HepG2 (cell line): ENCODE measurements around the gene ZSCAN2. TPM values are rescaled to one million over a fixed set of nuclear protein-coding genes. Genes with fewer than 3 reads are reported as not detected.

ENCODE experiments used
- CENPX ChIP-seq: sonication (generic); formaldehyde crosslinking; IDR thresholded peaks from 2 replicates; pipeline ENCODE4 v1.9.0; 2021; ENCODE audit warnings: mild to moderate bottlenecking, missing genetic modification reagents, moderate library complexity
- ELF4 ChIP-seq: sonication (generic); formaldehyde crosslinking; IDR thresholded peaks from 2 replicates; pipeline ENCODE4 v1.5.0; 2020; ENCODE audit warnings: missing genetic modification reagents, mild to moderate bottlenecking, moderate library complexity, borderline replicate concordance
- ISL2 ChIP-seq: sonication (generic); formaldehyde crosslinking; IDR thresholded peaks from 2 replicates; pipeline ENCODE4 v1.5.0; 2020; ENCODE audit warnings: missing genetic modification reagents
- STAG1 ChIP-seq: sonication (generic); formaldehyde crosslinking; IDR thresholded peaks from 2 replicates; pipeline ENCODE4 v1.4.0; 2020; ENCODE audit warnings: missing genetic modification reagents
- ZFP41 ChIP-seq: sonication (generic); formaldehyde crosslinking; IDR thresholded peaks from 2 replicates; pipeline ENCODE4 v1.4.0; 2020; ENCODE audit warnings: mild to moderate bottlenecking, missing genetic modification reagents, borderline replicate concordance
- ZHX2 ChIP-seq, 2 experiments: sonication (generic) in 1 of 2; formaldehyde crosslinking in 1 of 2; IDR thresholded peaks; 2 replicates each; pipeline versions ENCODE4 v1.6.1 to v1.9.0; 2014 to 2022; ENCODE audit warnings: antibody characterized with exemption in 1 of 2, borderline replicate concordance in 1 of 2, inconsistent platforms in 1 of 2, low read depth in 1 of 2, missing genetic modification reagents in 1 of 2
- ZNF274 ChIP-seq: sonication (generic); formaldehyde crosslinking; IDR thresholded peaks from 2 replicates; pipeline ENCODE4 v1.5.1; 2020; ENCODE audit warnings: mild to moderate bottlenecking, missing genetic modification reagents
- ZNF382 ChIP-seq: sonication (generic); formaldehyde crosslinking; IDR thresholded peaks from 2 replicates; pipeline ENCODE4 v1.5.0; 2020; ENCODE audit warnings: missing genetic modification reagents, mild to moderate bottlenecking, borderline replicate concordance
- ZNF816 ChIP-seq: sonication (generic); formaldehyde crosslinking; IDR thresholded peaks from 2 replicates; pipeline ENCODE4 v1.8.0; 2022; ENCODE audit warnings: missing genetic modification reagents, mild to moderate bottlenecking, borderline replicate concordance
- polyA plus RNA-seq, 8 experiments: library from polyadenylated mRNA; depleted of rRNA in 3 of 8; stranded (reverse) in 7 of 8; unstranded in 1 of 8; fragments of >200 nt; fragmentation: Illumina TruSeq in 4 of 8; extraction: Trizol in 4 of 8; gene quantifications; 2 replicates each; pipeline versions ENCODE4 v1.2.1 to v1.2.3, GENCODE V29; 2011 to 2016; ENCODE audit warnings: low read depth in 4 of 8, missing spikeins in 1 of 8, mixed read lengths in 1 of 8; ENCODE audit not compliant: insufficient read depth in 1 of 8
- total RNA-seq, 5 experiments: library from RNA; depleted of rRNA; stranded (reverse); fragments of >200 nt; fragmentation: Illumina TruSeq; extraction: Trizol; gene quantifications; 2 replicates each; pipeline ENCODE4 v1.2.3, GENCODE V29; 2016; ENCODE audit warnings: low read depth in 1 of 5
- TF ChIP-seq, protein P1 (sequence below): sonication (generic); formaldehyde crosslinking; IDR thresholded peaks from 2 replicates; pipeline ENCODE4 v1.8.1; 2023; ENCODE audit warnings: mild to moderate bottlenecking, inconsistent platforms, moderate library complexity, missing genetic modification reagents, borderline replicate concordance

Gene ZSCAN2
- total and polyA plus RNA-seq, 2 of the 13 experiments (the other 11 are each of a cell fraction or from before 2014, with no cell fraction given) = 11.4 to 21.5 TPM

DNA sequence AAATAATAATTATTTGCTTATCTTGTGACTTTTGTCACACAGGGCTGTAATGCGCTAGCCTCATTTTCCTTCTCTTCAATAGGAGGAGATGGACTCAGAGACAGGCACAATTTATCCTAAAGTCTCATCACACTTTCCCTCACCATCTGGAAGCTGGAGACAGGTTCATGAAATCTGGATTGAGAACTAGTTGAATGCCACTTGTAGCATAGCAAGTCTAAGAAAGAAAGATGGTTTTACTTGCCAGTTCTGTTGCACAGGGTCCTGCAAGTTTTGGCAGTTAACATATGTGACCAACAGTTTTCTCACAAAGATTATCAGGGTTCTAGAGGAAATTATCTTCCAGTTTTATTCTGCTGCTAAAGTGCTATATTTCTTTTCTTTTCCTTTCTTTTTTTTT is 9.0 kb upstream of the ZSCAN2 start (continued):
- TF ChIP-seq, protein P1, sequence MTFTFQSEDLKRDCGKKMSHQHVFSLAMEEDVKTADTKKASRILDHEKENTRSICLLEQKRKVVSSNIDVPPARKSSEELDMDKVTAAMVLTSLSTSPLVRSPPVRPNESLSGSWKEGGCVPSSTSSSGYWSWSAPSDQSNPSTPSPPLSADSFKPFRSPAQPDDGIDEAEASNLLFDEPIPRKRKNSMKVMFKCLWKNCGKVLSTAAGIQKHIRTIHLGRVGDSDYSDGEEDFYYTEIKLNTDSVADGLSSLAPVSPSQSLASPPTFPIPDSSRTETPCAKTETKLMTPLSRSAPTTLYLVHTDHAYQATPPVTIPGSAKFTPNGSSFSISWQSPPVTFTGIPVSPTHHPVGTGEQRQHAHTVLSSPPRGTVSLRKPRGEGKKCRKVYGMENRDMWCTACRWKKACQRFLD (CRISPR knock-in tag) = no peak
- no peak for TF ChIP-seq ZNF382 (CRISPR knock-in tag)
- no peak for TF ChIP-seq ISL2 (CRISPR knock-in tag)
- TF ChIP-seq ZFP41 (CRISPR knock-in tag) = no peak
- TF ChIP-seq STAG1 (CRISPR knock-in tag) = no peak
- TF ChIP-seq ELF4 (CRISPR knock-in tag) = no peak
- TF ChIP-seq CENPX = no peak
- no peak for TF ChIP-seq ZHX2 (IDR thresholded peaks at IDR 0.05; ENCODE audit: low read depth)
- TF ChIP-seq ZHX2 (CRISPR knock-in tag; IDR thresholded peaks at IDR 0.05; ENCODE audit: borderline replicate concordance) = no peak
- TF ChIP-seq ZNF816 (CRISPR knock-in tag) = no peak
- TF ChIP-seq ZNF274 (CRISPR knock-in tag) = no peak
